Body of pancreas (tissue), 4 donors: ENCODE measurements around the gene SNED1.

Experiments
- CTCF ChIP-seq, 7 experiments: fragments of 450-650 bp in 4 of 7; fragments of 200-600 bp in 3 of 7; sonication (generic) in 3 of 7; IDR thresholded peaks; one replicate each; pipeline ENCODE4 v1.5.1; 2016 to 2019; ENCODE audit warnings: antibody characterized with exemption in 7 of 7
- POLR2A ChIP-seq, 3 donors: fragments of 450-650 bp; IDR thresholded peaks; one replicate each; pipeline ENCODE4 v1.6.1; 2016; ENCODE audit warnings: antibody characterized with exemption in 3 of 3, mild to moderate bottlenecking in 2 of 3

GRCh38 chr2:241036964-241037421 is 38.6 kb downstream of the SNED1 start:
- TF ChIP-seq CTCF (IDR thresholded peaks at IDR 0.05) (no peak), POLR2A (IDR thresholded peaks at IDR 0.05) (no peak)
